Vagina (tissue), 2 donors: ENCODE results near the gene PLAAT4.

Experiments
- CTCF ChIP-seq, 3 experiments: fragments of 450-650 bp in 2 of 3; fragments of 200-600 bp in 1 of 3; sonication (generic) in 1 of 3; IDR thresholded peaks; one replicate each; pipeline ENCODE4 v1.5.1; 2017 to 2019; ENCODE audit warnings: antibody characterized with exemption in 3 of 3, mild to moderate bottlenecking in 2 of 3, moderate library complexity in 2 of 3
- POLR2A ChIP-seq, 2 donors: fragments of 450-650 bp; IDR thresholded peaks; one replicate each; pipeline ENCODE4 v1.6.1; 2017; ENCODE audit warnings: antibody characterized with exemption in 2 of 2, mild to moderate bottlenecking in 2 of 2, moderate library complexity in 2 of 2
- POLR2AphosphoS5 ChIP-seq, 2 donors: sonication (generic); formaldehyde crosslinking; IDR thresholded peaks; one replicate each; pipeline ENCODE4 v1.9.0; 2017; ENCODE audit warnings: antibody characterized with exemption in 2 of 2, mild to moderate bottlenecking in 2 of 2, low read depth in 1 of 2; ENCODE audit not compliant: insufficient read depth in 1 of 2

- no peak for TF ChIP-seq POLR2A (IDR thresholded peaks at IDR 0.05)
- no peak for TF ChIP-seq CTCF (IDR thresholded peaks at IDR 0.05)
- no peak for TF ChIP-seq POLR2AphosphoS5 (IDR thresholded peaks at IDR 0.05; ENCODE audit: insufficient read depth in 1 of 2, low read depth in 1 of 2)
Observed at GRCh38 chr11:63554877-63555223, 18.2 kb downstream of the PLAAT4 start.
